ENCODE results near the gene SCGB3A2. TPM values are rescaled to one million over a fixed set of nuclear protein-coding genes. Genes with fewer than 3 reads are reported as not detected.

The SCGB3A2 gene
- total RNA-seq, 1 donor from 2014 or later = not detected

DNA sequence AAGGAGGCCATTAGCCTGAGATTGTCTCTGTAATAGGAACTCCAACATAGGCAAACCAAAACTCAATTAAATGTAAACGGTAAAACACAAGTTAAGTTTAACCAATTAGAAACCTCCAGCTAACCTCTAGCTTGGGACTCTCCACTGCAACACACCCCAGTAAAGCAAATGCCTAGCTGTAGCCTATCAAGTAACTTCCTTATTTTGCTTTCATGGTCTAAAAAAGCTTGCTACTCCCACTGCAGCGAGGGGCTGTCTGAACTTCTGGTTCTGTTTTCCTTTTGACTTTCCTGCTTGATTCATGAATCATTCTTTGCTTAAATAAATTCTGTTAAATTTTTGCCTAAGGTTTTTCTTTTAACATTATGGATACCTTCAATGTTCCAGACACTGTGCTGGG is 52.3 kb downstream of the SCGB3A2 start:
- Mint-ChIP-seq H3K36me3 (no peaks in the 10 kb centered on the region), H3K27ac (no peak overlapping the region), H3K4me3 (no peak overlapping the region), H3K4me1 (no peaks in the 10 kb centered on the region), H3K27me3 (ENCODE audit: insufficient read depth, low read depth) (no peaks in the 10 kb centered on the region), H3K9me3 (no peaks in the 10 kb centered on the region)
- Histone ChIP-seq H3K4me1 (no peaks in the 10 kb centered on the region), H4K20me1 (ENCODE audit: low read depth) (no peaks in the 10 kb centered on the region), H3K36me3 (no peaks in the 10 kb centered on the region), H3K4me3 (no peak overlapping the region), H3F3A (ENCODE audit: low read depth) (no peaks in the 10 kb centered on the region), H3K4me2 (no peak overlapping the region), H3K9ac (no peak overlapping the region), H3K27ac (no peak overlapping the region), H3K79me2 (ENCODE audit: low read depth) (no peaks in the 10 kb centered on the region), H2AFZ (replicated peaks) (no peak overlapping the region), H3K27me3 (no peaks in the 10 kb centered on the region), H3K9me3 (ENCODE audit: low read depth) (no peaks in the 10 kb centered on the region)
- TF ChIP-seq, protein P1, sequence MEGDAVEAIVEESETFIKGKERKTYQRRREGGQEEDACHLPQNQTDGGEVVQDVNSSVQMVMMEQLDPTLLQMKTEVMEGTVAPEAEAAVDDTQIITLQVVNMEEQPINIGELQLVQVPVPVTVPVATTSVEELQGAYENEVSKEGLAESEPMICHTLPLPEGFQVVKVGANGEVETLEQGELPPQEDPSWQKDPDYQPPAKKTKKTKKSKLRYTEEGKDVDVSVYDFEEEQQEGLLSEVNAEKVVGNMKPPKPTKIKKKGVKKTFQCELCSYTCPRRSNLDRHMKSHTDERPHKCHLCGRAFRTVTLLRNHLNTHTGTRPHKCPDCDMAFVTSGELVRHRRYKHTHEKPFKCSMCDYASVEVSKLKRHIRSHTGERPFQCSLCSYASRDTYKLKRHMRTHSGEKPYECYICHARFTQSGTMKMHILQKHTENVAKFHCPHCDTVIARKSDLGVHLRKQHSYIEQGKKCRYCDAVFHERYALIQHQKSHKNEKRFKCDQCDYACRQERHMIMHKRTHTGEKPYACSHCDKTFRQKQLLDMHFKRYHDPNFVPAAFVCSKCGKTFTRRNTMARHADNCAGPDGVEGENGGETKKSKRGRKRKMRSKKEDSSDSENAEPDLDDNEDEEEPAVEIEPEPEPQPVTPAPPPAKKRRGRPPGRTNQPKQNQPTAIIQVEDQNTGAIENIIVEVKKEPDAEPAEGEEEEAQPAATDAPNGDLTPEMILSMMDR (IDR thresholded peaks at IDR 0.05) = no peak
- no peak for TF ChIP-seq EZH2phosphoT487 (IDR thresholded peaks at IDR 0.05)
- no peak for TF ChIP-seq EZH2 (IDR thresholded peaks at IDR 0.05)
- no peak for DNase-seq (ENCODE audit: low spot score)

Other genes with a start within 250 kb of the SCGB3A2 start
- 8.2 TPM in 2 replicates for gene JAKMIP2, start 96.0 kb upstream of the SCGB3A2 start, total RNA-seq (ENCODE audit: low replicate concordance)
- not detected in 2 replicates for gene SPINK1, start 47.0 kb upstream of the SCGB3A2 start, total RNA-seq (ENCODE audit: low replicate concordance)
- not detected in 2 replicates for gene C5orf46, start 27.8 kb downstream of the SCGB3A2 start, total RNA-seq (ENCODE audit: low replicate concordance)
- 13.7 and 18.1 TPM in 2 replicates for gene SPINK5, start 185.3 kb downstream of the SCGB3A2 start, total RNA-seq (ENCODE audit: low replicate concordance)